GM12865 (cell line): ENCODE measurements around the gene NEU3.
"Not testable (repeated sequence)": the region's sequence is repeated elsewhere in the genome, so short reads cannot be mapped to it uniquely, and the experiment has no call there.

ENCODE experiments used
- DNase-seq: peaks from one replicate; pipeline ENCODE4 v3.0.0; 2010; ENCODE audit warnings: low read depth
- H3K4me3 ChIP-seq: 2 replicates; pipeline ENCODE4 v1.5.1; 2011; ENCODE audit warnings: mild to moderate bottlenecking, low read depth, low read length, control low read depth
- TF ChIP-seq, protein P1 (sequence below): IDR thresholded peaks from 2 replicates; pipeline ENCODE4 v1.5.1; 2011; ENCODE audit warnings: low read length, control low read depth, low read depth, inconsistent platforms; ENCODE audit not compliant: insufficient read depth; ENCODE audit errors: missing control alignments

Gene NEU3

DNA sequence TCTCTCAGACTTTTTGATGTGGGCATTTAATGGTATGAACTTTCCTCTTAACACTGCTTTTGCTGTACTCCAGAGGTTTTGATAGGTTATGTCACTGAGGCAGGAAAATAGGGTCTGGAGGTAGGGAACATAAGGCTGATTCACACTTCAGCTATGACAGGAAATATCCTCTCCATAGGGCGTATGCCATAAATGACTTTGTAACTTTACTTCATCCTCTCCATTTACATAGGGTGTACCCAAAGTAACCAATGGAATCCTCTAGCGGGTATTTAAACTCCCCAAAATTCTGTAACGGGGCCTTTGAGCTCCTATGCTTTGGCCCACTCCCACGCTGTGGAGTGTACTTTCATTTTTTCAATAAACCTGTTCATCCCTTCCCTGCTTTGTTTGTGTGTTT is 58.5 kb downstream of the NEU3 start:
- TF ChIP-seq, protein P1, sequence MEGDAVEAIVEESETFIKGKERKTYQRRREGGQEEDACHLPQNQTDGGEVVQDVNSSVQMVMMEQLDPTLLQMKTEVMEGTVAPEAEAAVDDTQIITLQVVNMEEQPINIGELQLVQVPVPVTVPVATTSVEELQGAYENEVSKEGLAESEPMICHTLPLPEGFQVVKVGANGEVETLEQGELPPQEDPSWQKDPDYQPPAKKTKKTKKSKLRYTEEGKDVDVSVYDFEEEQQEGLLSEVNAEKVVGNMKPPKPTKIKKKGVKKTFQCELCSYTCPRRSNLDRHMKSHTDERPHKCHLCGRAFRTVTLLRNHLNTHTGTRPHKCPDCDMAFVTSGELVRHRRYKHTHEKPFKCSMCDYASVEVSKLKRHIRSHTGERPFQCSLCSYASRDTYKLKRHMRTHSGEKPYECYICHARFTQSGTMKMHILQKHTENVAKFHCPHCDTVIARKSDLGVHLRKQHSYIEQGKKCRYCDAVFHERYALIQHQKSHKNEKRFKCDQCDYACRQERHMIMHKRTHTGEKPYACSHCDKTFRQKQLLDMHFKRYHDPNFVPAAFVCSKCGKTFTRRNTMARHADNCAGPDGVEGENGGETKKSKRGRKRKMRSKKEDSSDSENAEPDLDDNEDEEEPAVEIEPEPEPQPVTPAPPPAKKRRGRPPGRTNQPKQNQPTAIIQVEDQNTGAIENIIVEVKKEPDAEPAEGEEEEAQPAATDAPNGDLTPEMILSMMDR, result no peak
- H3K4me3 ChIP-seq, result no peak overlapping the region
- DNase-seq, result no peak

GRCh38 chr11:75049501-75050266 is 61.0 kb downstream of the NEU3 start:
- peak; percentile 57 for DNase-seq
- not testable (repeated sequence) for H3K4me3 ChIP-seq

GRCh38 chr11:75050516-75050915 is 61.8 kb downstream of the NEU3 start:
- no peak for DNase-seq
- no peak overlapping the region for H3K4me3 ChIP-seq
- TF ChIP-seq, protein P1, result no peak

DNA sequence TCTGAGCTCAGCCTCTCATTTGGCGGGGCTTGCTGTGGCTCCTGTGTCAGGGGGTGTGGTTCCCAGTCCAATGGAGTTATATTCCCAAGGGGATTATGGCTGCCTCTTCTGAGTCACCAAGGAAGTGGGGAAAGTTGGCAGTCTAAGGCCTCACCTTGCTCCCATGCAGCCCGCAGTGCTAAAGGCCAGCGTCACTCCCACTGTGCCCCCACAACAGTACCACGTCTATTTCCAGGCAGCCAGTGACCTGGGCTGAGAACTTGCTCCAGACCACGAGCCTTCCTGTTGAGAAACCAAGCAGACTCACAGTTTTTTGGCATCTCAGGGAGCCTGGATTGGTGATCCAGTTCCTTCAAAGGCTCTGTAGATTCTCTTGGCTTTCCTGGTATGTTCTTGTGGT is 62.3 kb downstream of the NEU3 start:
- no peak for DNase-seq
- H3K4me3 ChIP-seq, result no peak overlapping the region

GRCh38 chr11:75052457-75052856 is 63.7 kb downstream of the NEU3 start:
- no peak overlapping the region for H3K4me3 ChIP-seq
- TF ChIP-seq, protein P1, result no peak
- no peak for DNase-seq

More for the DNA sequence above, 62.3 kb downstream of the NEU3 start:
- TF ChIP-seq, protein P1, result no peak

DNA sequence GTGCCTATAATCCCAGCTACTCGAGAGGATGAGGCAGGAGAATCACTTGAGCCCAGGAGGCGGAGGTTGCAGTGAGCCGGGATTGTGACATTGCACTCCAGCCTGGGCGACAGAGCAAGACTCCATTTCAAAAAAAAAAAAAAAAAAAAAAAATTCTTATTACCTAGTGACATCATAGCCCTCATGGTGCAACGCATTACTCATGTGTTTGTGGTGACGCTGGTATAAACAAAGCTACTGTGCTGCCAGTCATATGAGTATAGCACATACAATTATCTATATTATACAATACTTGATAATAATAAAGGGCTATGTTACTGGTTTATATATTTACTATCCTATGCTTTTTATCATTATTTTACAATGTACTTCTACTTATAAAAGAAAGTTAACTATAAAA is 66.8 kb downstream of the NEU3 start:
- TF ChIP-seq, protein P1, result no peak
- H3K4me3 ChIP-seq, result no peak overlapping the region
- DNase-seq, result no peak

- DNase-seq, result no peak
- no peak overlapping the region for H3K4me3 ChIP-seq
- TF ChIP-seq, protein P1, result no peak
These were observed 68.1 kb downstream of the NEU3 start for GRCh38 chr11:75056814-75057213.
